HG03095 (cell line): ENCODE measurements around the gene PRRG2.
A peak's percentile ranks its signal among the peaks of the same experiment; 100 is the strongest.

Experiments used
- ATAC-seq: cut with Tn5 transposase; IDR thresholded peaks from one replicate; pipeline ENCODE4 v1.9.1; 2021; ENCODE audit warnings: moderate library complexity; ENCODE audit not compliant: unreplicated experiment

Gene PRRG2

GRCh38 chr19:49585023-49585422 is 3.9 kb downstream of the PRRG2 start:
- no peak for ATAC-seq

- no peak for ATAC-seq
Observed at GRCh38 chr19:49587227-49587626, 6.1 kb downstream of the PRRG2 start.

- ATAC-seq, result no peak
Observed at GRCh38 chr19:49588365-49589122, 7.4 kb downstream of the PRRG2 start.

- no peak for ATAC-seq
Observed at GRCh38 chr19:49589502-49589905, 8.4 kb downstream of the PRRG2 start.

GRCh38 chr19:49590071-49590970 is 9.2 kb downstream of the PRRG2 start:
- peak; percentile 47 for ATAC-seq

- ATAC-seq, result no peak
Observed at GRCh38 chr19:49590971-49591730, 10.0 kb downstream of the PRRG2 start, which contains the start of gene PRR12. Gene PRR12 (plus strand): TSS chr19:49591182. CDS start chr19:49591655, 473 bp downstream.

- ATAC-seq, result no peak
Observed at GRCh38 chr19:49591731-49592485, 10.8 kb downstream of the PRRG2 start.

GRCh38 chr19:49592486-49593232 is 11.5 kb downstream of the PRRG2 start:
- no peak for ATAC-seq

GRCh38 chr19:49593233-49594113 is 12.4 kb downstream of the PRRG2 start:
- no peak for ATAC-seq

GRCh38 chr19:49594157-49594992 is 13.3 kb downstream of the PRRG2 start:
- ATAC-seq, result no peak

GRCh38 chr19:49594993-49595818 is 14.1 kb downstream of the PRRG2 start:
- ATAC-seq, result no peak

GRCh38 chr19:49595819-49596404 is 14.8 kb downstream of the PRRG2 start:
- ATAC-seq, result no peak

- no peak for ATAC-seq
Observed at GRCh38 chr19:49596407-49596806, 15.3 kb downstream of the PRRG2 start.

- no peak for ATAC-seq
Observed at GRCh38 chr19:49596954-49597702, 16.0 kb downstream of the PRRG2 start.

GRCh38 chr19:49597703-49597974 is 16.5 kb downstream of the PRRG2 start:
- no peak for ATAC-seq
